Trophoblast cell (in vitro differentiated cells and primary cell): ENCODE results near the gene TTLL12.

Source experiments
- DNase-seq, 2 donors: peaks; one replicate each; pipeline ENCODE4 v3.0.0-alpha.2; 2016
- H2AFZ ChIP-seq: 2 replicates; pipeline ENCODE4 v1.6.1; 2013; ENCODE audit warnings: low read length, moderate library complexity, mild to moderate bottlenecking; ENCODE audit not compliant: insufficient read depth, poor library complexity
- H2AK5ac ChIP-seq: 2 replicates; pipeline ENCODE4 v1.6.1; 2013; ENCODE audit warnings: mild to moderate bottlenecking, low read length
- H2BK120ac ChIP-seq: 2 replicates; pipeline ENCODE4 v1.6.1; 2013; ENCODE audit warnings: low read length, mild to moderate bottlenecking, moderate library complexity; ENCODE audit not compliant: insufficient read depth, poor library complexity
- H2BK12ac ChIP-seq: 2 replicates; pipeline ENCODE4 v1.6.1; 2013; ENCODE audit warnings: mild to moderate bottlenecking, low read length, moderate library complexity
- H2BK5ac ChIP-seq: 2 replicates; pipeline ENCODE4 v1.6.1; 2013; ENCODE audit warnings: low read length, low read depth, moderate library complexity, mild to moderate bottlenecking; ENCODE audit not compliant: poor library complexity
- H3K14ac ChIP-seq: 2 replicates; pipeline ENCODE4 v1.6.1; 2013; ENCODE audit warnings: mild to moderate bottlenecking, low read length
- H3K18ac ChIP-seq: 2 replicates; pipeline ENCODE4 v1.6.1; 2013; ENCODE audit warnings: mild to moderate bottlenecking, low read length
- H3K23ac ChIP-seq: 2 replicates; pipeline ENCODE4 v1.6.1; 2013; ENCODE audit warnings: low read length
- H3K27ac ChIP-seq: 2 replicates; pipeline ENCODE4 v1.5.1; 2013; ENCODE audit warnings: low read depth, mild to moderate bottlenecking, inconsistent platforms, low read length, moderate library complexity
- H3K27me3 ChIP-seq: 2 replicates; pipeline ENCODE4 v1.6.1; 2013; ENCODE audit warnings: inconsistent platforms, mild to moderate bottlenecking, low read length, moderate library complexity; ENCODE audit not compliant: insufficient read depth
- H3K36me3 ChIP-seq, 2 experiments: 1 replicate in 1 of 2; 2 replicates in 1 of 2; pipeline ENCODE4 v1.6.1; 2013; ENCODE audit warnings: low read length in 2 of 2, mild to moderate bottlenecking in 2 of 2, moderate library complexity in 1 of 2; ENCODE audit not compliant: insufficient read depth in 2 of 2, control insufficient read depth in 1 of 2
- H3K4ac ChIP-seq: 2 replicates; pipeline ENCODE4 v1.6.1; 2013; ENCODE audit warnings: low read depth, mild to moderate bottlenecking, low read length, moderate library complexity
- H3K4me1 ChIP-seq, 2 experiments: 1 replicate in 1 of 2; 2 replicates in 1 of 2; pipeline ENCODE4 v1.6.1; 2013; ENCODE audit warnings: low read length in 2 of 2, mild to moderate bottlenecking in 2 of 2, moderate library complexity in 1 of 2; ENCODE audit not compliant: insufficient read depth in 2 of 2, control insufficient read depth in 1 of 2
- H3K4me2 ChIP-seq: 2 replicates; pipeline ENCODE4 v1.6.1; 2013; ENCODE audit warnings: inconsistent platforms, mild to moderate bottlenecking, low read length, moderate library complexity
- H3K4me3 ChIP-seq: 2 replicates; pipeline ENCODE4 v1.5.1; 2013; ENCODE audit warnings: mild to moderate bottlenecking, low read depth, low read length, inconsistent platforms
- H3K79me1 ChIP-seq: one replicate; pipeline ENCODE4 v1.6.1; 2013; ENCODE audit warnings: low read length
- H3K79me2 ChIP-seq: 2 replicates; pipeline ENCODE4 v1.6.1; 2013; ENCODE audit warnings: low read length, mild to moderate bottlenecking; ENCODE audit not compliant: control insufficient read depth, insufficient read depth, poor library complexity
- H3K9ac ChIP-seq: 2 replicates; pipeline ENCODE4 v1.6.1; 2013; ENCODE audit warnings: mild to moderate bottlenecking, low read length
- H3K9me3 ChIP-seq: 2 replicates; pipeline ENCODE4 v1.6.1; 2013; ENCODE audit warnings: low read depth, mild to moderate bottlenecking, control low read depth, inconsistent platforms, low read length; ENCODE audit not compliant: insufficient read depth
- H4K12ac ChIP-seq: 2 replicates; pipeline ENCODE4 v1.6.1; 2013; ENCODE audit warnings: low read depth, mild to moderate bottlenecking, low read length, moderate library complexity
- H4K8ac ChIP-seq: 2 replicates; pipeline ENCODE4 v1.6.1; 2013; ENCODE audit warnings: low read depth, mild to moderate bottlenecking, low read length, moderate library complexity
- H4K91ac ChIP-seq: one replicate; pipeline ENCODE4 v1.6.1; 2013; ENCODE audit warnings: low read depth, mild to moderate bottlenecking, low read length, moderate library complexity
- WGBS: extraction: QIAGEN DNeasy Blood & Tissue Kit; methylation state at CpG from one replicate; pipeline ENCODE4 v1.1.7; 2013; ENCODE audit warnings: missing lambda C conversion rate; ENCODE audit not compliant: insufficient read length, insufficient coverage; ENCODE audit errors: extremely low coverage; 5-methylcytosine and 5-hydroxymethylcytosine counted together

The TTLL12 gene

DNA sequence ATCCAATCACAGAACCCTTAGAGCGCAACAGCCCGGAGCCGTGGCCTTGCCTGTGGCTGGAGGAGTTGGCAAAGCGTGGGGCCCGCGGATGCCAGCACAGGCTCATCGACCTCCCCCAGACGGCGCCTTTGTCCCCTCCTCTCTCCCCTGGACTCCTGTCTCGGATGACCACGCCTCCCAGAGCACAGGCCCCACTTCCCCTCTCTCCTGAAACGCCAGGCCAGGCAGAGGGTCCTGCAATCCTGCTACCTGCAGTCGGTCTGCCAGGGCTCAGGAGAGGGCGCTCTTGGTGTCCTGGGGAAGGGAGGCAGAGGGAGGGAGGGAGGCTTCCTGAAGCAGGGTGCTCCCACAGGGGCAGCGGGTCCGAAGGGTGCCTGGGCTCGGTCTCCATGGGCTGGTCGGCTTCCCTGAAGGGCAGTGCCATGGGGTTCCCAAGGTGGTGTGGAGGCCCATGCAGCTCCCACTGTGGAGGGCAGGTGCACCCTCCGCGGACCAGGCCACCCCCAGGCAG, 16.6 kb upstream of the TTLL12 start:
- no peak overlapping the region for H2BK120ac ChIP-seq
- no peaks in the 10 kb centered on the region for H3K79me1 ChIP-seq
- no peak overlapping the region for H3K4me2 ChIP-seq
- H3K4me1 ChIP-seq = no peaks in the 10 kb centered on the region
- no peaks in the 10 kb centered on the region for H3K36me3 ChIP-seq
- no peak overlapping the region for H3K27ac ChIP-seq
- H3K18ac ChIP-seq = no peak overlapping the region
- DNase-seq = no peak
- no CpG with 5 or more reads among the region's 20 CpGs for whole genome bisulfite sequencing
- no peak overlapping the region for H3K4me3 ChIP-seq
- H3K27me3 ChIP-seq = no peaks in the 10 kb centered on the region
- no peak overlapping the region for H2BK12ac ChIP-seq
- H3K23ac ChIP-seq = no peak overlapping the region
- no peak overlapping the region for H4K91ac ChIP-seq
- no peak overlapping the region for H2AK5ac ChIP-seq
- H3K14ac ChIP-seq = no peak overlapping the region
- H3K4ac ChIP-seq = no peak overlapping the region
- H4K12ac ChIP-seq = no peak overlapping the region
- no peak overlapping the region for H2AFZ ChIP-seq
- H2BK5ac ChIP-seq = no peak overlapping the region
- no peaks in the 10 kb centered on the region for H3K79me2 ChIP-seq
- peaks cover 6% of the 10 kb centered on the region for H3K9me3 ChIP-seq
- H4K8ac ChIP-seq = no peak overlapping the region
- no peak overlapping the region for H3K9ac ChIP-seq

DNA sequence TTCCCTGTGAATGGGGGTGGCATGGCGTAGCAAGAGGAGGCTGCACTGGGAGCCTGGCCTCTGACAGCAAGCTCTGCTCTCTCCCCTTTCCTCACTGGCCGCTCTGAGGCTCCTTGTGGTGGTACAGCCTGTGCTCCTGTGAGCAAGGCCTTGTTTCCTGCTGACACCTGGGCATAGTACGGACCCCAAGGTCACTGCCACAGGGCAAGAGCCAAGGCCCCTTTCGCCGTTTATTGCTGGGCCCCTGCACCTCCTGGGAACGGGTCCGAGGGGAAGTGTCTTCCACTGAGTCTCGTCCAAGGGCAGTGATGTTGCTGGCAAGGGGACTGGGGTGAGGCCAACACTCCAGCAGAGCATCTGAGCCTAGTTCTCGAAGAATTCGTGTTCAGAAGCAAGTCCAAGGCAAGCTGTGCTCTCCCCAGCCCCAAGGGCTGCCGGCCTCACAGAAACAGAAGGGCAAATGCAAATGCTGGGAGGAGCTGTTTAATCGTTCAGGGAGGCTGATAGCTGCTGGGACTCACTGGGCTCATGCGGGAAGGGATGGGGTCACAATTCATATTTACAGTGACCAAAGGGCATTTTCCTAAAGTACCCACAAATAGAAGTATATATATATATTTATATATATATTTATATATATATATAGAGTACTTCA, 15.9 kb upstream of the TTLL12 start:
- no peak overlapping the region for H3K23ac ChIP-seq
- H3K14ac ChIP-seq = no peak overlapping the region
- no peaks in the 10 kb centered on the region for H3K27me3 ChIP-seq
- H2BK12ac ChIP-seq = no peak overlapping the region
- H2BK5ac ChIP-seq = no peak overlapping the region
- DNase-seq = no peak
- no peaks in the 10 kb centered on the region for H3K4me1 ChIP-seq
- no peak overlapping the region for H3K18ac ChIP-seq
- no peak overlapping the region for H2AFZ ChIP-seq
- no peak overlapping the region for H2BK120ac ChIP-seq
- peaks cover 9% of the 10 kb centered on the region for H3K9me3 ChIP-seq
- no peak overlapping the region for H2AK5ac ChIP-seq
- H4K91ac ChIP-seq = no peak overlapping the region
- H3K9ac ChIP-seq = no peak overlapping the region
- no peaks in the 10 kb centered on the region for H3K36me3 ChIP-seq
- H4K8ac ChIP-seq = no peak overlapping the region
- no peaks in the 10 kb centered on the region for H3K79me2 ChIP-seq
- no peak overlapping the region for H3K4me3 ChIP-seq
- H3K27ac ChIP-seq = no peak overlapping the region
- H4K12ac ChIP-seq = no peak overlapping the region
- H3K4me2 ChIP-seq = no peak overlapping the region
- H3K79me1 ChIP-seq = no peaks in the 10 kb centered on the region
- WGBS = no CpG with 5 or more reads among the region's 13 CpGs
- H3K4ac ChIP-seq = no peak overlapping the region

DNA sequence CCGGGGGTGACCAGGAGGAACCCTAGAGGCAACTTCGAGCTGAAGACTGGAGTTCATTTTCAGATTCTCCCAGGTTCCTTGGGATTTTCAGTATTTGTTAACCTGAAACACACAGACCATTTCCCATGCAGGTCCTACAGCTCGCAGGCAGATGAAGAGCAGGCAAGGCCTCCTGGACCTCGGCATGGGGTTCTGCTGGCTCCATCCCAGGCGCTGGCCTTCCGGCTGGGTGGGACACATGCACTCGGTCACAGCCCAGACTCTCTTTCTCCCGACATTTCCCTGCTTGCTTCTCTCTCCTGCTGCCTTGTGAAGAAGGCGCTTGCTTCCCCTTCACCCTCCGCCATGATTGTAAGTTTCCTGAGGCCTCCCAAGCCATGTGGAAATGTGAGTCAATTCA, 15.4 kb upstream of the TTLL12 start:
- Histone ChIP-seq H2BK12ac (no peak overlapping the region), H3K4ac (no peak overlapping the region), H2AK5ac (no peak overlapping the region), H3K9me3 (peaks cover 9% of the 10 kb centered on the region), H3K79me1 (no peaks in the 10 kb centered on the region), H2BK120ac (no peak overlapping the region), H3K14ac (no peak overlapping the region), H2AFZ (no peak overlapping the region), H3K27ac (no peak overlapping the region), H3K4me3 (no peak overlapping the region), H4K8ac (no peak overlapping the region), H3K18ac (no peak overlapping the region), H4K91ac (no peak overlapping the region), H3K23ac (no peak overlapping the region), H2BK5ac (no peak overlapping the region), H3K36me3 (no peaks in the 10 kb centered on the region), H3K4me1 (no peaks in the 10 kb centered on the region), H3K79me2 (no peaks in the 10 kb centered on the region), H3K4me2 (no peak overlapping the region), H3K27me3 (no peaks in the 10 kb centered on the region), H4K12ac (no peak overlapping the region), H3K9ac (no peak overlapping the region)
- DNase-seq = no peak
- no CpG with 5 or more reads among the region's 10 CpGs for WGBS

DNA sequence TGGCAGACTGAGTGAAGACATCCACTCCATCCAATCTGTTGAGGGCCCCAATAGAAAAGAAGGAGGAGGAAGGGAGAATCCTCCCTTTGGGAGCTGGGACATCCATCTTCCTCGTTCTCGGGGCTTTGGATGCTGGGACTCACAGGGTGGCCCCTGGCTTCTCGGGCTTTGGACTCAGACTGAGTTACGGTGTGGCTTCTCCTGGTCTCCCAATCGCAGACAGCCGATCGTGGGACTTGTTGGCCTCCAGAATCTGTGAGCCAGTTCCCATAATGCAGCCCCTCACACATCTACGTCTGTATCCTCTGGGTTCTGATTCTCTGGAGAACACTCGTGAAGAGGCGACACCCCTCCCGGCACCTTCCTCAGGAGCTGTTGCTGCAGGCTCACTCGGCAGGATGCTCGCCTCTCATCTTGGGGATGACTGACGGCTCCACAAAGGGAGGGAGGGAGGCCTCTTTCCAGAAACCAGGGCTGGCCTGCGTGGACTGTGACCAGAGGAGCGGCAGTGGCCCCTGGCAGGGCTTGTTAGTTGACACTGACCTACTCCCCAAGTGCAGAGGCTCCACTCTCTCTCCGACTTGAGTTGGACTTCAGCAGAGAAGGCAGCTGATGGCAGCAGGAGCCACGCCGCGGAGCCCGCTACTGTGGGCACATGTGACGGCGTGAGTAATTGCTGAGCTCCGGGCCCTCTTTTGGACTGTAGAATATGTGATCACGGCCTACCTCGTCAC, 14.7 kb upstream of the TTLL12 start:
- Histone ChIP-seq H4K12ac (no peak overlapping the region), H2BK120ac (no peak overlapping the region), H3K14ac (no peak overlapping the region), H3K9me3 (peaks cover 9% of the 10 kb centered on the region), H4K8ac (no peak overlapping the region), H3K36me3 (no peaks in the 10 kb centered on the region), H3K4me2 (no peak overlapping the region), H2AK5ac (no peak overlapping the region), H3K4me3 (no peak overlapping the region), H3K79me2 (no peaks in the 10 kb centered on the region), H4K91ac (no peak overlapping the region), H3K27ac (no peak overlapping the region), H3K4ac (no peak overlapping the region), H3K18ac (no peak overlapping the region), H2BK12ac (no peak overlapping the region), H2BK5ac (no peak overlapping the region), H3K4me1 (no peaks in the 10 kb centered on the region), H3K9ac (no peak overlapping the region), H3K27me3 (no peaks in the 10 kb centered on the region), H2AFZ (no peak overlapping the region), H3K79me1 (no peaks in the 10 kb centered on the region), H3K23ac (no peak overlapping the region)
- DNase-seq = no peak
- no CpG with 5 or more reads among the region's 26 CpGs for WGBS
